ENCODE results near the gene UNG.
A peak's percentile ranks its signal among the peaks of the same experiment; 100 is the strongest.

UNG gene

DNA sequence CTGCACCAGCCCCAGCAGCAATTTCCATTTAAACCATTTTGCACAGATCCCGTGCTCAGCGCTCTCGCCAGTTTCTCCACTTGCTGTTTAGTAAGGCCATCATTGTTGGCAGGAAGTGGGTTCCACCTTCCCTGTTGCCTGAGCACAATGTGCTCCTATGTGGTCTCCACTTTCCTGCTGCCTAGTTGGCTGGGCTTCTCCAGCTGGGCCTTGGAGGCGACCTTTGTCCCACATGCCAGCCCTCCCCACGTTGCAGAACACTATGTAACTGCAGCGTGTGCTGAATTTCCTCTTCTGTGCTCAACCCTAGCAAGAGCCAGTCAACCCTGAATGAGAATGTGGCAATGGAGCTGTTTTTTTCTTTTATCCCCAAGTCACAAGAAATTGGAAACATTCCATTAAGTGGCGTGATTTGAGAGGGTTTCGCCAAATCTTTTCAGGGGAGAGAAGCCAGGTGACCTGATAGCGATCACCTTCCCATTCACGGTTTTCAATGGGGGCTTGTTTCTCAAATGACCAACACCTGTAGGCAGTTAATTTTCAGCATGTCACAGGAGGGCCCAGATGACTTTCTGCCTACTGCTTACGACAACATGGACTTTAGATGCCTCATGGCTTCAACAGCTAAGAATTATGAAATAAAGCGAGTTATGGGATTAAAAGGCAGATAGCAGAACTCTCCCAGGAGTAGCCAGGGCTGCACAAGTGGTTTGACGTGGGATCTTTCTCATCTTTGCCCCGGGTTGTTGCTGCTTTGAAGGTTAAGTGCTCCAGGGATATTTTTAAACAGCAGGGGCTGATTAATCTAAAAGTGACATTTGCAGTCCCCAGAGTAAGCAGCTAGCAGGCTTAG is 18.6 kb downstream of the UNG start, which contains the start of gene ACACB:
TSS of gene ACACB (plus strand) at position 830 of the 853 bp plus-strand sequence. CDS start 22,819 bp downstream, outside the sequence.
- Histone ChIP-seq H2AFZ (ENCODE audit: low read length) (no peak within 1 kb of the TSS), H4K20me1 (ENCODE audit: insufficient read depth, low read length) (no peaks in the 10 kb centered on the region), H3K4me2 (ENCODE audit: low read depth, low read length) (peak within 1 kb of the TSS; percentile 85), H3K27me3 (replicated peaks; ENCODE audit: insufficient read depth, low read length) (no peaks in the 10 kb centered on the region), H3K9me2 (replicated peaks; ENCODE audit: insufficient read depth, low read length) (no peaks in the 10 kb centered on the region), H3K27ac (ENCODE audit: low read length) (peak within 1 kb of the TSS; percentile 81; the same call in 1 of the 2 replicates), H3K36me3 (replicated peaks; ENCODE audit: insufficient read depth, low read length) (no peaks in the 10 kb centered on the region), H3F3A (ENCODE audit: insufficient read depth, low read length) (peaks cover 34% of the 10 kb centered on the region), H3K9ac (ENCODE audit: low read length) (peak within 1 kb of the TSS; percentile 46; the same call in 1 of the 2 replicates), H3K4me3 (ENCODE audit: low read length) (no peak within 1 kb of the TSS), H3K9me3 (replicated peaks; ENCODE audit: insufficient read depth, low read length) (no peaks in the 10 kb centered on the region), H3K4me1 (ENCODE audit: low read length) (peaks cover 42% of the 10 kb centered on the region), H3K79me2 (ENCODE audit: low read length) (0 out of 2 replicates have a peak, but pooled peaks cover 3% of the 10 kb centered on the region)
- TF ChIP-seq, protein P1, sequence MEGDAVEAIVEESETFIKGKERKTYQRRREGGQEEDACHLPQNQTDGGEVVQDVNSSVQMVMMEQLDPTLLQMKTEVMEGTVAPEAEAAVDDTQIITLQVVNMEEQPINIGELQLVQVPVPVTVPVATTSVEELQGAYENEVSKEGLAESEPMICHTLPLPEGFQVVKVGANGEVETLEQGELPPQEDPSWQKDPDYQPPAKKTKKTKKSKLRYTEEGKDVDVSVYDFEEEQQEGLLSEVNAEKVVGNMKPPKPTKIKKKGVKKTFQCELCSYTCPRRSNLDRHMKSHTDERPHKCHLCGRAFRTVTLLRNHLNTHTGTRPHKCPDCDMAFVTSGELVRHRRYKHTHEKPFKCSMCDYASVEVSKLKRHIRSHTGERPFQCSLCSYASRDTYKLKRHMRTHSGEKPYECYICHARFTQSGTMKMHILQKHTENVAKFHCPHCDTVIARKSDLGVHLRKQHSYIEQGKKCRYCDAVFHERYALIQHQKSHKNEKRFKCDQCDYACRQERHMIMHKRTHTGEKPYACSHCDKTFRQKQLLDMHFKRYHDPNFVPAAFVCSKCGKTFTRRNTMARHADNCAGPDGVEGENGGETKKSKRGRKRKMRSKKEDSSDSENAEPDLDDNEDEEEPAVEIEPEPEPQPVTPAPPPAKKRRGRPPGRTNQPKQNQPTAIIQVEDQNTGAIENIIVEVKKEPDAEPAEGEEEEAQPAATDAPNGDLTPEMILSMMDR (IDR thresholded peaks at IDR 0.05; ENCODE audit: low read length) = no peak
- no peak for TF ChIP-seq EZH2 (optimal IDR thresholded peaks at IDR 0.05; ENCODE audit: low read depth, low read length)
- DNase-seq = no peak

DNA sequence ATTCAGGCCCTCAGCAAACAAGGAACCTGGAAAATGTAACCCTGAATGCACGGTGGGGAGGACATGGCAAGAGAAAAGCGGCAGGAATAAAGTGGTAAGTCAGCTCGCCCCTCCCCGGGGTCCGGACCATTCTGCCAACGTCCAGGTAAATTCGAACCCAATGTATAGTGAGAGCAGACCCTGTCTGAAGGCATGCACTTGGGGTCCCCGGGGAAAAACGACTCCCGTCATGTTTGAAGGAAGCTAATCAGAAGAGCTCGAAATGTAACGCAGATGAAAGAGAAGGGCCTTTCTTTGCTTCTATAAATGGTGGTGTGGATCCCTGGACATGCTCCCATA is 19.2 kb downstream of the UNG start:
- Histone ChIP-seq H3K79me2 (ENCODE audit: low read length) (0 out of 2 replicates have a peak, but pooled peaks cover 3% of the 10 kb centered on the region), H3K4me1 (ENCODE audit: low read length) (peaks cover 42% of the 10 kb centered on the region), H3K9me2 (replicated peaks; ENCODE audit: insufficient read depth, low read length) (no peaks in the 10 kb centered on the region), H3K9ac (ENCODE audit: low read length) (no peak overlapping the region), H3K36me3 (replicated peaks; ENCODE audit: insufficient read depth, low read length) (no peaks in the 10 kb centered on the region), H3K4me2 (ENCODE audit: low read depth, low read length) (no peak overlapping the region), H3K27ac (ENCODE audit: low read length) (no peak overlapping the region), H2AFZ (ENCODE audit: low read length) (no peak overlapping the region), H3F3A (ENCODE audit: insufficient read depth, low read length) (peaks cover 28% of the 10 kb centered on the region), H3K27me3 (replicated peaks; ENCODE audit: insufficient read depth, low read length) (no peaks in the 10 kb centered on the region), H3K9me3 (replicated peaks; ENCODE audit: insufficient read depth, low read length) (no peaks in the 10 kb centered on the region), H4K20me1 (ENCODE audit: insufficient read depth, low read length) (no peaks in the 10 kb centered on the region), H3K4me3 (ENCODE audit: low read length) (no peak overlapping the region)
- TF ChIP-seq EZH2 (optimal IDR thresholded peaks at IDR 0.05; ENCODE audit: low read depth, low read length) = no peak
- no peak for TF ChIP-seq EZH2phosphoT487 (IDR thresholded peaks at IDR 0.05; ENCODE audit: low read length)
- TF ChIP-seq, protein P1 (IDR thresholded peaks at IDR 0.05; ENCODE audit: low read length) = no peak
- no peak for DNase-seq

DNA sequence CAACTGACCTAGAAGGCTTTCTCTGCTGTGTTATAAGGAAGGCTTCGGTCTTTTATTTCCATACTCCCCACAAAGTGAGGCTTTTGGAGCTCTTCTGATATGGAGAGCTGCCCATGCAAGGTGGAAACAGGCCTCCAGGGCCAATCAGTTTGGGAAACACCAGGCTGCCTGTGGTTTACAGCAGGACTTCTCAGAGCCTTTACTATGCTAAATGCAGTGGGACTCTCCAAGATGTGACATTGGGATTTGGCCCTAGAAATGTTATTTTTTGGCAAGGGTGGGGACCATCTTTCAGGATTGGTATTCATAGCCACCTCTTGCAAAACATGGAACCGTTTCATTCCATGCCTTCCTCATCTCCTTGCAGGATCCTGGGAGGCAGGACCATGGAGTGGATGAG is 22.7 kb downstream of the UNG start:
- Histone ChIP-seq H3K36me3 (replicated peaks; ENCODE audit: insufficient read depth, low read length) (no peaks in the 10 kb centered on the region), H3F3A (ENCODE audit: insufficient read depth, low read length) (peaks cover 1% of the 10 kb centered on the region), H3K4me1 (ENCODE audit: low read length) (peaks cover 20% of the 10 kb centered on the region), H4K20me1 (ENCODE audit: insufficient read depth, low read length) (no peaks in the 10 kb centered on the region), H3K79me2 (ENCODE audit: low read length) (0 out of 2 replicates have a peak, but pooled peaks cover 3% of the 10 kb centered on the region), H3K27me3 (replicated peaks; ENCODE audit: insufficient read depth, low read length) (no peaks in the 10 kb centered on the region), H2AFZ (ENCODE audit: low read length) (no peak overlapping the region), H3K9ac (ENCODE audit: low read length) (no peak overlapping the region), H3K4me2 (ENCODE audit: low read depth, low read length) (no peak overlapping the region), H3K27ac (ENCODE audit: low read length) (no peak overlapping the region), H3K9me2 (replicated peaks; ENCODE audit: insufficient read depth, low read length) (no peaks in the 10 kb centered on the region), H3K4me3 (ENCODE audit: low read length) (no peak overlapping the region), H3K9me3 (replicated peaks; ENCODE audit: insufficient read depth, low read length) (no peaks in the 10 kb centered on the region)
- no peak for TF ChIP-seq EZH2phosphoT487 (IDR thresholded peaks at IDR 0.05; ENCODE audit: low read length)
- TF ChIP-seq EZH2 (optimal IDR thresholded peaks at IDR 0.05; ENCODE audit: low read depth, low read length) = no peak
- TF ChIP-seq, protein P1 (IDR thresholded peaks at IDR 0.05; ENCODE audit: low read length) = no peak
- DNase-seq = no peak
